ENCODE measurements around the gene RHOT2. TPM values are rescaled to one million over a fixed set of nuclear protein-coding genes. Genes with fewer than 3 reads are reported as not detected.

The RHOT2 gene
- total RNA-seq, 2 experiments from 2014 or later = 110 TPM

- POLR2A ChIA-PET = interaction anchor here (0.9 to 1.2 kb wide), 2 partner anchors 10 to 51 kb away, joined by 3 read pairs; no protein-coding TSS in a partner anchor
- CTCF ChIA-PET = interaction anchor here (1.1 kb wide), 1 partner anchor 9 kb away, joined by 3 read pairs; no protein-coding TSS in a partner anchor
- no peak for ATAC-seq
Measured at GRCh38 chr16:633336-634050, 34.4 kb upstream of the RHOT2 start.

GRCh38 chr16:634051-634670, 33.8 kb upstream of the RHOT2 start:
- intact Hi-C loops (cut with micrococcal nuclease) = no loop called here
- DNase-seq (no peak), ATAC-seq (no peak)
- no peak overlapping the region for H3K27ac Mint-ChIP-seq
- POLR2A ChIA-PET = interaction anchor here (0.9 to 1.2 kb wide), 2 partner anchors 9 to 51 kb away, joined by 3 read pairs; no protein-coding TSS in a partner anchor
- TF ChIP-seq CTCF (IDR thresholded peaks at IDR 0.05) = no peak
- H3K36me3 Mint-ChIP-seq (ENCODE audit: low read depth) = peaks cover 3% of the 10 kb centered on the region
- CTCF ChIA-PET = interaction anchor here (1.1 kb wide), 1 partner anchor 10 kb away, joined by 3 read pairs; no protein-coding TSS in a partner anchor
- peak overlapping the region; percentile 89 for H3K4me3 Mint-ChIP-seq
- H3K27me3 Mint-ChIP-seq = no peaks in the 10 kb centered on the region
- peaks cover 11% of the 10 kb centered on the region for H3K4me1 Mint-ChIP-seq (ENCODE audit: low read depth)
- no peaks in the 10 kb centered on the region for H3K9me3 Mint-ChIP-seq

More at GRCh38 chr16:633336-634050, 34.4 kb upstream of the RHOT2 start:
- Mint-ChIP-seq H3K27ac (no peak overlapping the region), H3K9me3 (no peaks in the 10 kb centered on the region), H3K36me3 (ENCODE audit: low read depth) (peaks cover 3% of the 10 kb centered on the region), H3K27me3 (no peaks in the 10 kb centered on the region), H3K4me1 (ENCODE audit: low read depth) (peaks cover 11% of the 10 kb centered on the region), H3K4me3 (no peak overlapping the region)
- no peak for TF ChIP-seq CTCF (IDR thresholded peaks at IDR 0.05)
- intact Hi-C loops (cut with micrococcal nuclease) = no loop called here
- no peak for DNase-seq

GRCh38 chr16:634996-635395, 32.9 kb upstream of the RHOT2 start:
- Mint-ChIP-seq H3K27me3 (no peaks in the 10 kb centered on the region), H3K4me3 (peak overlapping the region; percentile 89), H3K36me3 (ENCODE audit: low read depth) (peaks cover 3% of the 10 kb centered on the region), H3K9me3 (no peaks in the 10 kb centered on the region), H3K4me1 (ENCODE audit: low read depth) (peaks cover 11% of the 10 kb centered on the region), H3K27ac (no peak overlapping the region)
- ChIA-PET CTCF (no interaction called here), POLR2A (interaction anchor here (1.2 to 1.6 kb wide), 2 partner anchors 47 to 50 kb away, joined by 3 to 6 read pairs; no protein-coding TSS in a partner anchor)
- intact Hi-C loops (cut with micrococcal nuclease) = no loop called here
- DNase-seq (no peak), ATAC-seq (no peak)
- no peak for TF ChIP-seq CTCF (IDR thresholded peaks at IDR 0.05)

GRCh38 chr16:635573-636205, 32.2 kb upstream of the RHOT2 start:
- H3K36me3 Mint-ChIP-seq (ENCODE audit: low read depth) = peaks cover 3% of the 10 kb centered on the region
- DNase-seq = peak; percentile 43
- H3K27ac Mint-ChIP-seq = peak overlapping the region; percentile 25

More at GRCh38 chr16:635573-636205, 32.2 kb upstream of the RHOT2 start:
- ChIA-PET POLR2A (interaction anchor here (0.9 to 3.6 kb wide), 17 partner anchors 10 to 209 kb away, joined by 3 to 21 read pairs (median 4); partner anchors contain the start of genes JMJD8 and WDR90), CTCF (interaction anchor here (1.0 to 3.1 kb wide), 6 partner anchors 12 to 243 kb away, joined by 3 to 13 read pairs (median 3); partner anchors contain the start of gene CAPN15)
- TF ChIP-seq CTCF (IDR thresholded peaks at IDR 0.05) = no peak
- H3K4me1 Mint-ChIP-seq (ENCODE audit: low read depth) = peaks cover 13% of the 10 kb centered on the region
- intact Hi-C loops (cut with micrococcal nuclease) = no loop called here
- no peaks in the 10 kb centered on the region for H3K9me3 Mint-ChIP-seq
- H3K27me3 Mint-ChIP-seq = no peaks in the 10 kb centered on the region
- ATAC-seq = peak; percentile 6
- peak overlapping the region; percentile 89 for H3K4me3 Mint-ChIP-seq

Measured in activated CD8-positive, alpha-beta T cell treated with anti-CD3 and anti-CD28 coated beads for 36 hours (primary cell).